Measurements from ENCODE around the gene RPL14. TPM values are rescaled to one million over a fixed set of nuclear protein-coding genes. Genes with fewer than 3 reads are reported as not detected.

Gene RPL14
- total RNA-seq, 4 donors from 2014 or later, result 306 to 534 (median 345) TPM

GRCh38 chr3:40452876-40453730 lies 4.0 kb upstream of the RPL14 start:
- TF ChIP-seq CTCF (IDR thresholded peaks at IDR 0.05; ENCODE audit: low read depth), result no peak

GRCh38 chr3:40453933-40454332 lies 3.2 kb upstream of the RPL14 start:
- TF ChIP-seq CTCF (IDR thresholded peaks at IDR 0.05; ENCODE audit: low read depth), result no peak

GRCh38 chr3:40455328-40455727 lies 1.8 kb upstream of the RPL14 start:
- no peak for TF ChIP-seq CTCF (IDR thresholded peaks at IDR 0.05; ENCODE audit: low read depth)

- TF ChIP-seq CTCF (IDR thresholded peaks at IDR 0.05; ENCODE audit: low read depth), result no peak
Observed at GRCh38 chr3:40456279-40456939, 730 bp upstream of the RPL14 start.

- TF ChIP-seq CTCF (IDR thresholded peaks at IDR 0.05; ENCODE audit: low read depth), result no peak
Observed at GRCh38 chr3:40458473-40458872, 1.3 kb downstream of the RPL14 start.

- no peak for TF ChIP-seq CTCF (IDR thresholded peaks at IDR 0.05; ENCODE audit: low read depth)
Observed at GRCh38 chr3:40461161-40461560, 4.0 kb downstream of the RPL14 start.

- TF ChIP-seq CTCF (IDR thresholded peaks at IDR 0.05; ENCODE audit: low read depth), result no peak
Observed at GRCh38 chr3:40463579-40463978, 6.4 kb downstream of the RPL14 start.
